Stimulated activated CD8-positive, alpha-beta memory T cell treated with anti-CD3 and anti-CD28 coated beads, Interleukin-12 subunit alpha, Interleukin-12 subunit beta, amount 100 ng/mL, for 24 hours (primary cell): ENCODE data around the gene VEGFA.

Experiments used
- DNase-seq: peaks from one replicate; pipeline ENCODE4 v3.0.0-alpha.2; 2020; ENCODE audit errors: extremely low read depth

Gene VEGFA

DNA sequence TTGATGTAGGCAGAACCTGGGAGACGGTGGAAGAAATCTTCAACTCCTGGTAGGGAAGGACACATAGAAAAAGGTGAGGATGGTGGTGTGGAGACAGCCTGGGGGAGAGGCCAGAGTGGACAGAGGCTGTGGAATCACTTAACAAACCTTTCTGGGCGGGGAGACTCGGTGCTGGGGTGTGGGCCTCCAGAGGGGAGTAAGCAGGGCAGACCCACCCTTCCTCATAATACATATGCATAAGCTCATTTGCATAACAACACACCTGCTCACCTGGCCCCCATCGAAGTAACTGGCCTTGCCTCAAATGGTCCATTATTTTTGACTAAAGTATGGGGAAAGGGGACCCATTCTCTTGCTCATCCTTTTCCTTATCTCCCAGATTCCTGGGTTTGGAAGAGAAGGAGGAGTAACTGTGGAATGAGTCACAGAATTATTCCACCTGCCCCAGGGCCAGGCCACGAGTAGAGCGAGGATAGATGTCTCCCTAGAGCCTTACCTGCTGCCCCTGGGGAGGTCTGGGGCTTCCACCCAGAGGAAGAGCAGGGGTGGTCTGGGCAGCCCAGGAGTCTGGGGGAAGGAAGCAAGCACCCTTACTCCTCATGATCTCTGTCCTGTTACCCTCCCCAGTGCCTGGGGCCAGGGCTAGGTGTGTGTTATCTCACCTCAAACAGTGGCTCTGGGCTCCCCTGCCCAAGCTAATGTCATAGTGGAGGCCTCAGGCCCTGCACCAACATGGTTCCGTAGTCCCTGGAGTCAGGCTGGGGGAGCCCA lies 10.7 kb upstream of the VEGFA start:
- DNase-seq = no peak

DNA sequence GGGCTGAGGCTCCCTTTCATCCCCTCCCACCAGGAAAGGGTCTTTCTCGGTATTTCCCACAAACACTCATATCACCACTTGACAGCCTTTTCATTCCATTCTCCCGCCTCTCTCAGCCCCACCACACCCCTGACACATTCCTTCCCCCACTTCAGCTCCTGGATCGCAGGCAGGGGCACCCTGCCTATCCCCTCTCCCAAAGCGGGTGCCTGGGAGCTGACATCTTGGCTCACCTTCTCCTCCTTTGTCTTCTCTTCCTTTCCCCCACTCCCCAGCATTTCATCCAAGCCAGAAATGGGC lies 10.2 kb upstream of the VEGFA start:
- no peak for DNase-seq

DNA sequence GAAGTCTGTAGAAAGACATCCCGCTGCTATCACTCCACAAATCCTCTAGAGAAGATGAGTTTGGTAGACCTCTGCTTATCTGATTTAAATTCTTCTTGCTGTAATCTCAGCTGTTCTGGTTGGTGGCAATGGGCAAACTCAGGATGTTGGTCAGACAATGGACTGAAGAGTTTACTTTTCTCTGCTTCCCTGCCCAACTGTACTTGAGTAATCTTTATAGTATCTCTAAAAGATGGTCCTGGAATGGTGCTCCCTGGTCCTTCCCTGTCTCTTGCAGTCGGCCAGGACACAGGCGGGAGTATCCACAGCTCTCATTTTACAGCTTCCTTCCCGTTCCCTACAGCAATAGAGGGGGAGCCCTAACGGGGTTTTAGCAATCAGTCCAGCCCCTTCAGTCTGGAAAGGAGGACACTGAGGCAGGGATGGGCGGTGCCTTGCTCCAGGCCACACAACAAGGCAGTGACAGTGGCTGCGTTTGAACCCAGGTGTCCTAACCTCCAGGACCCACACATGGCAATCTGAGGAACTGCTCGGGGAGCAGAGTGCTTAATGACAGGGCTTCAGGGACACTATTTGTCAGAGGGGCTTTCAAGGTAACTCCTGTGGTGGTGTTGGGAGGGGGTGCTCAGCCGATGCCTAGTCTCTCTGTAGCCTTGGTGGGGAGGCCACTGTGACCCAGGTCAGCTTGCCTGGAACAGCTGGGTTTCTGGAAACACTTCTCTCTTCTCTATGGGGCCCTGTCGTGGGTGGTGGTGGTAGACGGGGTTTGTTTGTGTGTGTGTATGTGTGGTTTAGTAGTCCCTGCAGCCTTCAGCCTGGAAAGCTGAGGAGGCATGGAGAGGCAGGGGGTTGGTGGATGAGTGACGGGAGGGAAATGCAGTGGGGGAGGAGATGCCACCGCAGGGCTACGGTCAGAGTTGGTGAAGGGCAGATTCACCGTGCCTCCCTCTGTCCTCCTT lies 9.5 kb upstream of the VEGFA start:
- DNase-seq = no peak

GRCh38 chr6:43761666-43762409 lies 8.2 kb upstream of the VEGFA start:
- no peak for DNase-seq

- DNase-seq = no peak
These were observed 7.6 kb upstream of the VEGFA start for GRCh38 chr6:43762410-43762768.

DNA sequence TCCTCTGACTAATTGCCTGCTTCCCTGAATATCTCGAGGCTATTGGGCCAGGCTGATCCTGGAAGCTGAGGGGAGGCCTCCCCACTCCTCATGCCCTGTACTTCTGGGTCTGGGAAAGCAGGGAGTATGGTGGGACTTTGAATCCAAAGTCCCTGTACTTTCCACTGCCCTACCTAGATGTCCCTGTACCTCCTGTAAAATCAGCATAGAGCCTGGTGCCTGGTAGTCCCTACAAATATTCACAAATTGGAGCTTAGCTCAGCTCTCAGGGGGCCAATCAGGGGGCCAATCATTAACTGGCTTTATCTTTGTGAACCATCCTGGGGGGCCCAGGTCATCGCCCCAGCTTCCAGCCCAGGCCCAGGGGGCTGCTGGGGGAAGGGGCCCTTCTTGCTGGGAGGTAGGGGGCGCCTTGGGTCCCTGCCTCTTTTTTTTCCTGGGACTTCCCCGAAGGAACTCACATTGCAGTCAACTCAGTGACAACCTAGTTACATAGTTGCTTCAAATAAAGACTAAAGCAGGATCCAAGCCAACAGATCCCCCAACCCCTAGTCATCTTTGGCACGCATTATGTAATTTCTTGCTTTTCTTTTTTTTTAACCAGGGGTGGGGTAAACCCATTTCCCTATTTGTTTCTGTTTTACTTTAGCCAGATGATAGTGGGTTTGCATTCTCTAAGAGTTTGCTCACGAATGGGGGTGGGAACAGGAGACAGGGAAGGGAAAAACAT lies 6.9 kb upstream of the VEGFA start:
- DNase-seq = no peak

GRCh38 chr6:43763812-43764522 lies 6.0 kb upstream of the VEGFA start:
- no peak for DNase-seq

GRCh38 chr6:43764772-43765171 lies 5.2 kb upstream of the VEGFA start:
- DNase-seq = no peak

DNA sequence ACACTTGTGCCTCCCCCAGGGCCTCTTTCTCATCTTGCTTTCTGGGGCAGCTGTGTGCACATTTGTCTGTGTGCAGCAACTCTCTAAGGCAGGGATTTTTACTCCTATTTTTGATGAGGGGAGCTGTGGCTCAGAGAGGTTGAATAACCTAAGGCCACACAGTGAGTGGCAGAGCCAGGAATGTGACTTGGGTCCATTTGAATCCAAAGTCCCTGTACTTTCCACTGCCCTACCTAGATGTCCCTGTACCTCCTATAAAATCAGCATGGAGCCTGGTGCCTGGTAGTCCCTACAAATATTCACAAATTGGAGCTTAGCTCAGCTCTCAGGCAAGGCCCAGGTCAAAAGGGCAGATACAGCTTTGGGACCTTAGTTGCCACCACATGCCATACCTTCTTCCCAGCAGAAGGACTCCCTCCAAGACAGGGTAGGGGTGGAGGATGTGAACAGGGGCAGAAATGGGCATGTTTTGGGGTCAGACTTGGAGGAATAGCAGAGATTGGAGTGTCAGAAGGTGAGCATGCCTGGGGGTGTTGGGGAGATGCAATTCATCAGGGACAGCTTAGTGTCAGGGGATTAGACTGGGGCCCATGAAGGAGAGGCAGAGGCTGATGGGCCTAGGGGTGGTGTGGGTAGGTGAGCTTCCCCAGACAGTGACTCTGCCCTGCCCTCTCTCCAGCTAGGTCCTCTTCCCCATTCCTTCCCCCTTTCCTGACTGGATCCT lies 4.1 kb upstream of the VEGFA start:
- no peak for DNase-seq

GRCh38 chr6:43766500-43766853 lies 3.5 kb upstream of the VEGFA start:
- no peak for DNase-seq

DNA sequence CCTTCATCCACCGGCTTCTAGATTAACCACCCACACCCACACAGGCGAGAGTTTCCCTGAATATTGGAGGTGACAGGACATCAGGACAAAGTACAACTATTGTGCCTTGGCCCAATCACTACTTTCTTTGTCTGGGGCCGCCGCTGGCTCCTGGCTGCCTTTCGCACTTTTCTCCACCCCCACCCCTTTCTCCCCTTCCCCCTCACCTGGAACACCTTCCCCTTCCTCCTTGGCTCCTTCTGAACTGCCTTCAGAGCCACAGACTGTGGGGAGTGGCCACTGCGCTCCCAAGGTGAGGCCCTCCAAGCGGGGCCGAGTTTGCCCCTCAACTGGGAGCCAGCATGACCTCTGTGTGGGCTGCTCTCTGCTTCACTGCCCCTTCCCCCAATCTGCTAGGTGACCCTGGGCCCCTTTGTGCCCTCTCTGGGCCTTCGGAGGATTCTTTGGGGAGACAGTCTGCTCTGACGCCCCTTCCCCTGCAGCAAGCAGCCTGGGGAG lies 3.0 kb upstream of the VEGFA start:
- DNase-seq = no peak

DNA sequence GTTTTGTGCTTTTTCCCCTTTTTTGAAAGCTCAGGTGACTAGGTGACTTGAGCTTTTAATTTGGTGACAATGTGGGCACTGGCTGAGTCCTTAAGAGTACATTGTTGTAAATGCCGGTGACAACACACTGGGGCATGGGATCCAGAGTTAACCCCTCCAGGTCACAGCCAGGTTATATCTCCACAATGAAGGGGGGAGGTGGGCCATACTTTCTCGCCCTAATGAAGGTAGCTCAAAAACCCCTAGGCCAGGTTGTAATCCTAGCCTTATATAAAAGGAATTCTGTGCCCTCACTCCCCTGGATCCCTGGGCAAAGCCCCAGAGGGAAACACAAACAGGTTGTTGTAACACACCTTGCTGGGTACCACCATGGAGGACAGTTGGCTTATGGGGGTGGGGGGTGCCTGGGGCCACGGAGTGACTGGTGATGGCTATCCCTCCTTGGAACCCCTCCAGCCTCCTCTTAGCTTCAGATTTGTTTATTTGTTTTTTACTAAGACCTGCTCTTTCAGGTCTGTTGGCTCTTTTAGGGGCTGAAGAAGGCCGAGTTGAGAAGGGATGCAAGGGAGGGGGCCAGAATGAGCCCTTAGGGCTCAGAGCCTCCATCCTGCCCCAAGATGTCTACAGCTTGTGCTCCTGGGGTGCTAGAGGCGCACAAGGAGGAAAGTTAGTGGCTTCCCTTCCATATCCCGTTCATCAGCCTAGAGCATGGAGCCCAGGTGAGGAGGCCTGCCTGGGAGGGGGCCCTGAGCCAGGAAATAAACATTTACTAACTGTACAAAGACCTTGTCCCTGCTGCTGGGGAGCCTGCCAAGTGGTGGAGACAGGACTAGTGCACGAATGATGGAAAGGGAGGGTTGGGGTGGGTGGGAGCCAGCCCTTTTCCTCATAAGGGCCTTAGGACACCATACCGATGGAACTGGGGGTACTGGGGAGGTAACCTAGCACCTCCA lies 2.2 kb upstream of the VEGFA start:
- no peak for DNase-seq

DNA sequence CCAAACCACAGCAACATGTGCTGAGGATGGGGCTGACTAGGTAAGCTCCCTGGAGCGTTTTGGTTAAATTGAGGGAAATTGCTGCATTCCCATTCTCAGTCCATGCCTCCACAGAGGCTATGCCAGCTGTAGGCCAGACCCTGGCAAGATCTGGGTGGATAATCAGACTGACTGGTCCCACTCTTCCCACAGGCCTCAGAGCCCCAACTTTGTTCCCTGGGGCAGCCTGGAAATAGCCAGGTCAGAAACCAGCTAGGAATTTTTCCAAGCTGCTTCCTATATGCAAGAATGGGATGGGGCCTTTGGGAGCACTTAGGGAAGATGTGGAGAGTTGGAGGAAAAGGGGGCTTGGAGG lies 1.5 kb upstream of the VEGFA start:
- no peak for DNase-seq

- no peak for DNase-seq
These were observed 957 bp upstream of the VEGFA start for GRCh38 chr6:43768983-43769525.

DNA sequence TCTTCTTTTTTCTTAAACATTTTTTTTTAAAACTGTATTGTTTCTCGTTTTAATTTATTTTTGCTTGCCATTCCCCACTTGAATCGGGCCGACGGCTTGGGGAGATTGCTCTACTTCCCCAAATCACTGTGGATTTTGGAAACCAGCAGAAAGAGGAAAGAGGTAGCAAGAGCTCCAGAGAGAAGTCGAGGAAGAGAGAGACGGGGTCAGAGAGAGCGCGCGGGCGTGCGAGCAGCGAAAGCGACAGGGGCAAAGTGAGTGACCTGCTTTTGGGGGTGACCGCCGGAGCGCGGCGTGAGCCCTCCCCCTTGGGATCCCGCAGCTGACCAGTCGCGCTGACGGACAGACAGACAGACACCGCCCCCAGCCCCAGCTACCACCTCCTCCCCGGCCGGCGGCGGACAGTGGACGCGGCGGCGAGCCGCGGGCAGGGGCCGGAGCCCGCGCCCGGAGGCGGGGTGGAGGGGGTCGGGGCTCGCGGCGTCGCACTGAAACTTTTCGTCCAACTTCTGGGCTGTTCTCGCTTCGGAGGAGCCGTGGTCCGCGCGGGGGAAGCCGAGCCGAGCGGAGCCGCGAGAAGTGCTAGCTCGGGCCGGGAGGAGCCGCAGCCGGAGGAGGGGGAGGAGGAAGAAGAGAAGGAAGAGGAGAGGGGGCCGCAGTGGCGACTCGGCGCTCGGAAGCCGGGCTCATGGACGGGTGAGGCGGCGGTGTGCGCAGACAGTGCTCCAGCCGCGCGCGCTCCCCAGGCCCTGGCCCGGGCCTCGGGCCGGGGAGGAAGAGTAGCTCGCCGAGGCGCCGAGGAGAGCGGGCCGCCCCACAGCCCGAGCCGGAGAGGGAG lies 580 bp downstream of the VEGFA start:
- no peak for DNase-seq

DNA sequence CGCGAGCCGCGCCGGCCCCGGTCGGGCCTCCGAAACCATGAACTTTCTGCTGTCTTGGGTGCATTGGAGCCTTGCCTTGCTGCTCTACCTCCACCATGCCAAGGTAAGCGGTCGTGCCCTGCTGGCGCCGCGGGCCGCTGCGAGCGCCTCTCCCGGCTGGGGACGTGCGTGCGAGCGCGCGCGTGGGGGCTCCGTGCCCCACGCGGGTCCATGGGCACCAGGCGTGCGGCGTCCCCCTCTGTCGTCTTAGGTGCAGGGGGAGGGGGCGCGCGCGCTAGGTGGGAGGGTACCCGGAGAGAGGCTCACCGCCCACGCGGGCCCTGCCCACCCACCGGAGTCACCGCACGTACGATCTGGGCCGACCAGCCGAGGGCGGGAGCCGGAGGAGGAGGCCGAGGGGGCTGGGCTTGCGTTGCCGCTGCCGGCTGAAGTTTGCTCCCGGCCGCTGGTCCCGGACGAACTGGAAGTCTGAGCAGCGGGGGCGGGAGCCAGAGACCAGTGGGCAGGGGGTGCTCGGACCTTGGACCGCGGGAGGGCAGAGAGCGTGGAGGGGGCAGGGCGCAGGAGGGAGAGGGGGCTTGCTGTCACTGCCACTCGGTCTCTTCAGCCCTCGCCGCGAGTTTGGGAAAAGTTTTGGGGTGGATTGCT lies 1.3 kb downstream of the VEGFA start:
- no peak for DNase-seq

GRCh38 chr6:43771858-43772680 lies 2.1 kb downstream of the VEGFA start:
- no peak for DNase-seq
